Dermis blood vessel endothelial cell (primary cell): ENCODE data around the gene IRAK4. TPM values are rescaled to one million over a fixed set of nuclear protein-coding genes. Genes with fewer than 3 reads are reported as not detected.
"Not testable (repeated sequence)": the region's sequence is repeated elsewhere in the genome, so short reads cannot be mapped to it uniquely, and the experiment has no call there.

ENCODE experiments used
- DNase-seq: peaks from one replicate; pipeline ENCODE4 v3.0.0; 2010
- total RNA-seq: library from RNA; depleted of rRNA; stranded (reverse); fragments of >200 nt; gene quantifications from 2 replicates; pipeline ENCODE4 v1.2.3, GENCODE V29; 2014

IRAK4 gene
- total RNA-seq, result 23.9 and 29.6 TPM in 2 replicates

DNA sequence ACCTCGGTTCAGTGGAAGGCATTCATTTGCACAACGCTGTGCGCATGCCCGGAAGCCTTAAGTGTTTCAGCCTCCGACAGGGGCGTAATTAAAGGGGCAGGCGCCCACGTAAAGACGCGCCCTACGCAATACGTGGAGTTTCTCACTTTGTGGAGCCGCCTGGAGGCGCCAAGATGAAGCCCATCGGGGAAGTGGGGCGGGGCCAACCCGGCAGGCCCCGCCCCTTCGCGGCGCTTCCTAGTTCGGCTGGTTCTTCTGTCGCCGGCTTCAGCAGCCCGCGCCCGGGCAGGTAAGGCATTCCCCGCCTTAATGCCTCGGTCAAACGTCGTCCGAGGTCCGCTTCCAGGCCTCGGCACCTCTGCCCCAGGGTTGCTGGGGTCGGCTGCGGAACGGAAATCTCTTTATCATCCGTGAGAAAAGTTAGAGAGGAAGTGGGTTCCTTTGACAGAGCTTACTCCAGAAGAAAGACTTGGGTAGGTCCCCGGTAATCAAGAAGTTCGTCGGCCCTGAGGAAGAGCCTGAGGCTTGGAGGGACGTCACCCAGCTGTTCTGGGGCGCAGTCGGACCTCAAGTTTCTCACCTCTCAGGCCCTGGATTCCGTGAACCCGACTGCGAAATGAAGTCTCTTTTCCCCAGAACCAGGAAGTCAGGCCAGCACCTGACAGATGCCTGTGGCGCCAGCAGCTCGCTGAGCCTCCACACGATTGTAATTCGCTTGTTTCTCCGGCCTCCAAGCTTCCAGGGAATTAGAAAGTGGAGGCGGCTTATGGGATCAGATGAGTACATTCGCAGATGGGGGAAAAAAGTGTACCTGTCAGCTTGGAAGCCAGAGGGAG is at the start of gene IRAK4, which contains the start of gene PUS7L:
TSS of gene IRAK4 (plus strand) at position 224 of the 836 bp plus-strand sequence. CDS start 9,161 bp downstream, outside the sequence.
TSS of gene PUS7L (minus strand) at position 63 of the 836 bp plus-strand sequence. CDS start 3,545 bp downstream, outside the sequence.
- peak; percentile 98 for DNase-seq

DNA sequence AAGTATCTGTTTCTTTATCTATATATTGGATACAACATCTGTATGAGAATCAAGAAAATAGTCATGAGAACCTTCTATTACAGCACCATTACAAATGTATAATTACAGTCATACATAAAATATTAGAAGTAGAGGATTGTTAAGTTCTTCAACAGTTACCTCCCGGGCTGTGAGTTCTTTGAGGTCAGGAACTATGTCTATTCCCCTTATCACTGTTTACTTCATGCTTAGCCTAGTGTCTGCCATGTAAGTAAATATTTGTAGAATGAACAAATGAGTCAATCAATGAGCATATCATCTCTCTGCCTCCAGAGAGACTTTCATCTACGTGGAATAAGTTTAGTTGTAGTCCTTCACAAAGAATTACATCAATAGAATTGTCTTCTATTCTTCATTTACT is 47.4 kb upstream of the IRAK4 start:
- DNase-seq, result no peak

DNA sequence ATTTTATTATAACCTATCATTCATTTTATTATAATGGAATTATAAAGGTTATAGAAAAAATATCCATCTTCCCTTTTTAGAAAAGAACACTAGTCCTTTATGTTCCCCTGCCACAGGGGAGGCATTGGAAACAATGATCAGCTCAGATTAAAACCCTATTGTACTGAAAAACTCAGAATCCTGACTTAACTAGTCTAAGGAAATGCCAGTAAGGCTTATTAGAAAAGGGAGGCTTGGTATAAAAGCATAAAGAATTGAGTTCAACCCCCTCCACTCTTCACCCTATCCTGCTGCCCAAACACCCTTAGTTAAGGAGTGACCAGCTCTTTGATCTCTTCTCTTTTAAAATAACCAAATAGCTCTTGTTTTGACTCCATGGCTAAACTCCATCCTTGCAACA is 36.1 kb upstream of the IRAK4 start:
- no peak for DNase-seq

DNA sequence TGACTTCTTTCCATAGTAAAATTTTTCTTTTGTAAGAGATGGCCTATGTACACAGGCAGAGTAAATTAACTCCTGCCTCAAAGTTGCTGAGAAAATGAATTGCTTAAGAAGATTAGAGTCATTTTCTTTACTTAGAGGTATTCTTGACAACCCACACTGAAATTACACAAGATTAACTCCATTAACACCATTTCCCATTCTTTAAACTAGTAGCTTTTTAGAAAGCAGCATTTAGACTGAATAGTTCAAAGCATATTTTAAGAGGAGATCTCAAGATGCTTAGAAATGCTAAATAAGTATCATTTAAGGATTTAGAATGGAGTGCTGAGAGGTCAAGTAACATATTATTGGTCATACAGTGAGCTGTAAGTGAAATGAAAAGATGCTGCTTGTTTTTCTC is 35.6 kb upstream of the IRAK4 start:
- DNase-seq, result no peak

DNA sequence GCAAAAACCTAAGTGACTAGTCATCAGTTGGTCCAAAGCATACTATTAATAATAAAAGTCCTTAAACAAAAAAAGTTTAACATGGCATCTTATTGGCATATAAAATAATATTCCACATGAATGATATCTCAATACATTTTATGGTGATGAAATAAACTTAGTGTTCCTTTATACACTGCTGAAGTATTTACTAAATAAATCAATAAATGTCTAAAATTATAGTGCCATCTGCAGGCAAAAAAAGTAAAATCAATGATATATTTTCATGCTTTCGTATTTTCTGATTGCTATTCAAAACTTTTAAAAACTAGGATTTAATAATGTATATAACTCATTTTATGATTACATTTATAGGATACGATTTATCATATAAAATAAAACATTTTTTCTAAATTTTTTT is 30.6 kb upstream of the IRAK4 start:
- DNase-seq, result peak; percentile 15

DNA sequence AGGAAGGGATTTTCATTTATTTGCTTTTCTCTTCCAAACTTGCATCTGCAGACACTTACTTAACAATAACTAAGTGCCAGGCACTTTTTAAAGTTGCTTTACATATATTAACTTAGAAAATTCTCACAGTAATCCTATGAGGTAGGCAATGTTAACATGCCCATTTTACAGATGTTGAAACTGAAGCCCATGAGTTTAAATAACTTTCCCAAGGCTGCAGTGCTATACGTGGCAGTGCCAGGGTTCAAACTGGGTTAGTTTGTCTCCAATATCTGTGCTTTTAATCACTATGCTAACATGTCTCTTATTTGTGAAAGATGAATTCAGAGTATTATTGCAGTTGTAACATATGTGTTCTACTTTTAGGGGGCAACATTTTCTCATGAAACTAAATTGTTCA is 30.1 kb upstream of the IRAK4 start:
- DNase-seq, result no peak

DNA sequence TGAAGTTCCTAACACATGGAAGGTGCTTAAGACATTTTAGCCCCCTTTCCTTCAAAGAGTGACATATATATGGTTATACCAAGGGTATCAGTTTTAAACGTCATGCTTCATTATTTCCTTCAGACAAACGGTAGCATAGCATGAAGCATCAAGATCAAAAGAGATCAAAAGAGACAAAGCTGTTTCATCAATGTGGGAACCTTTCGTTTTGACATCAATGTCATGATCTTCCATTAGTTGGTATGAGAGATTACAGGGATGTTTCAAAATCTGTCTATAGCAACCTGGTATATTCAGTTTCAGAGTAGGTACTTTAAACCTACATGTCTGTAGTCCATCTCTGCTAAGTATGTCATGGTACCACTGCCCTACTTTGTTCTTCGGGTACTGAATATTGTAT is 28.5 kb upstream of the IRAK4 start:
- no peak for DNase-seq

DNA sequence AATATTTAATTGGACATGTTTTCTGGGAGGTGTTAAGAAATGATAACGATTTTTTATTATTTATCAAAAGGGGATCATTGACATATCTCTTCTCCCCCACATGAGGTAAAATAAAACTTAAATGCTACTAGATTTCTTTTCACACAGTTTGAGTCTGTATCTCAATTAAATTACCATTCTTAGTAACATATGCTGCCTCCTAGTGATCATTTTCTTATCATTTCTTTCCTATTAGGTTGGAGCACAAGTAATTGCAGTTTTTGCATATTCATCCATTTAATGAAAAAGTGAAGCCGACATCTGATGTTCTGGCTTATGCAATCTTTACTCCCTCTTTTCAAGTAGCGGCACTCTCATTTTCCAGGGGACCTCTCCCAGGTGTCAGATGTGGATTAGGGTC is 25.1 kb upstream of the IRAK4 start:
- DNase-seq, result no peak

DNA sequence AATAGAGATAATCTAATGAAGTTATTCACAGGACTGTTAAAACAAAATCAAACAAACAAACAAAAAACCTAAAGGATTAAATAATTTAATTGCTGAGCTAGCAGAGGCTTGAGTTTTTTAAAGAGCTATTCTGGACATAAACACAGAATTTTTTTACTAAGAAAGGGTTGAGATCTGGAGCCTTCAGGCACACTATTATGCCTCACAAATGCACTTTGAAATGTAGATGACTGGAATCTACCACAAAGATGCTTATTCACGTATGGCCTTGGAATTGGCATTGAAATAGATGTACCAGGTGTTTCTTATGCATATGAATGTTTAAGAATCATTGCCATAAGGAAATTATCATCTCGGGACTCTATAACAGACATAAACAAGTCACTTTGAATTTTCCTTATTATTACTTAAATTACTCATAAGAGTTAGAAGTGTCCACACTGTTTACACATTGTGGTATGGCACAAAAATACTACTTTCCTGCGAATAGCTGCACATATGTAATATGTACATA is 21.8 kb upstream of the IRAK4 start:
- DNase-seq, result no peak

DNA sequence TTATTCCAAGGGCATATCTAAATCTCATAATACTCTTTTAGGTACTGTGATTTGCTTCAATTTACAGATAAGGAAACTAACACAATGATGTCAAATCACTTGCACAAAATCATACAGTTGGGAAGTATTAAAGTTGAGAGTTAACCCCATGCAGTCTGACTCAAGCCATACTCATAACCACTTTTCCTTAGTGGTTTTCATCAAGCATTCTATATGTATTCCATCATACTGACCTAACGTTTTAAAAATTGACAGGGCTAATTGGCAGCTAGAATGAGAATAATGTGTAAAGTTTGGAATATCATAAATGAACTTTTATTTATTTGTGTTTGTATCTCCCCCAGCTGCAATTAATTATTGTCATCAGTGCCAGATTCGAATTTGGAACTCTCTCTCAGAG is 21.1 kb upstream of the IRAK4 start:
- DNase-seq, result no peak

DNA sequence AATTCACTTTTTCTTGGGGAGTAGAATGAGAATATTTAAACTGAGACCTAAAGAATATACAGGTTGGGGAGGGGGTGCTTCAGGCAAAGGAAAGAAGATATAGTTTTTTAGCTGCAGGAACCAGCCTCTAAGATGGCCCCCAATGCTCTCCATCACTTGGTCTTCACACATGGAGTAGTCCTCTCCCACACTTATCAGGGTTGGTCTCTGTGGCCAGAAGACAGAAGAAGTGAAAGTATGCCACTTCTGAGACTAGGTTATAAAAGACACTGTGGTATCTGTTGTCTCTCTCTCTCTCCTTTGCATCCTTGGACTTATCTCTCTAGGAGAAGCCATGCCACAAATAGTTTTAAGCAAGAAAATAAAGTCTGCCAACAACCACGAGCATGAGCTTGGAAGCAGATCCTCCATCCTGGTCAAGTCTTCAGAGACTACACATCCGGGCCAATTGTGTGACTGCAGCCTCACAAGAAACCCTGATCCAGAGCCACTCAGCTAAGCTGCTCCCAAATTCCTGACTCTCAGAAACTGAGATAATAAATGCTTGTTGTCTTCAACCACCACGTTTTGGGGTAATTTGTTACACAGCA is 18.1 kb upstream of the IRAK4 start:
- DNase-seq, result no peak

DNA sequence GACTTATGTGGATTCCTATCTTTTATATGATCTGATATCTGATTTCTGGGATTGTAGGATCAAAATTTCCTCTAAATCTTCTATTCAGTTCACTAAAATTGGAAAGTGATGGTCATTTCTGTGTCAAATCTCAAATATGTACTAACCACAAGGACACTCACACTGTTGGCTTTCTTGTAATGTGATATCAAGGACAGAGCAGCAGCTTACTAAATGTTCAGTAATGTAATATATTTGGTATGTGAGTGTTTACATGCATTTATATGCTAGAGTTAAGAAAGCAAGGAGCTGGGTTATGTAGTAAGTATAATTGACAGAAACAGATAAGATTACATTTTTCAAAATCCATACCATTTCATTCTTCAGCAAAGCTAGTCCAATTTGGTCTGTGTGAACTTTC is 16.6 kb upstream of the IRAK4 start:
- no peak for DNase-seq

DNA sequence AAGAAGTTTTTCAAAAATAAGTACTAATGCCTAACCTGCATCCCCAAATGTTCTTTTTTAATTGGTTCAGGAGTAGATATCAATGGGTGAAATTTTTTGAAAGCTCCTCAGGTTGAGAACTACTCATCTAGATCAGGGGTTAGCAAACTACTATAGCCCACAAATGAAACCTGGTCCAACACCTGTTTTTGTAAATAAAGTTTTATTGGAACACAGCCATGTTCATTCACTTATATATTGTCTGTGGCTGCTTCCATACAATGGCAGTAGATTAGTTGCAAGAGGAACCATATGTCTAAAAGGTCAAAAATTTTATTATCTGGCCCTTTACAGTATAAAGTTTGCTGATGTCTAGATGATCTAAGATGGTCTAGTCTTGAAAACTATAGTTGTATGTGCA is 13.9 kb upstream of the IRAK4 start:
- DNase-seq, result no peak

DNA sequence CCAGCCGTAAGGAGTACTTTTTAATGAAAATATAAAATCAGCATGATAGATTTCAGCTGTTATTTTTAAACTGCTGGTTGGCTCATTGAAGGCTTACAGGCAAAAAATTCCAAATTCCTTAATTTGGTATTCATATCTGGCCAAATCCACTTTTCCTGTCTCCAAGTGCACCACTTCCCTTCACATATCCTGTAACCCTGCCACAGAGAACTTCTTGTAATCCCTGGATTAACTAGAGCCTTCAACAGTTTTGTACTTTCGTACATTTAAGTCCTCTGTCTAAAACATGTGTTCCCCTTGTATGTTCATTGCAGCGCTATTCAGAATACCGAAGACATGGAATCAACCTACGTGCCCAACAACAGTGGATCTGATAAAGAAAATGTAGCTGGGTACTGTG is 9.7 kb upstream of the IRAK4 start:
- DNase-seq, result no peak

DNA sequence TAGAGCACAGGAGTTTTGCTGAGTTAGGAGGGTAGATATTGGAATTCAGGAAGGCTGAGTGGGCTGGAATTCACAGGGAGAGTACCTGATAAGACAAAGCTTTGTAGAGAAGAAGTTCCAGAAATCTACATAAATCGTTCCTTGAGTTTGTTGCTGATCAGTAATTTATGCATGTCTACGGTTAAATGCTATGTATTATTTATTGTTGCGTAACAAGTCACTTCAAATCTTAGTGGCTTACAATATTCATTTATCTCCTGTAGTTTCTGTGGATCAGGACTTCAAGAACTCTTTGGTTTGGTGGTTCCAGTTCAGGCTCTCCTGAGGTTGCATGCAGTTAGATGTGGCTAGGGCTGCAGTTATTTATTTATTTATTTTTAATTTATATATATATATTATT is 7.9 kb upstream of the IRAK4 start:
- DNase-seq, result no peak

DNA sequence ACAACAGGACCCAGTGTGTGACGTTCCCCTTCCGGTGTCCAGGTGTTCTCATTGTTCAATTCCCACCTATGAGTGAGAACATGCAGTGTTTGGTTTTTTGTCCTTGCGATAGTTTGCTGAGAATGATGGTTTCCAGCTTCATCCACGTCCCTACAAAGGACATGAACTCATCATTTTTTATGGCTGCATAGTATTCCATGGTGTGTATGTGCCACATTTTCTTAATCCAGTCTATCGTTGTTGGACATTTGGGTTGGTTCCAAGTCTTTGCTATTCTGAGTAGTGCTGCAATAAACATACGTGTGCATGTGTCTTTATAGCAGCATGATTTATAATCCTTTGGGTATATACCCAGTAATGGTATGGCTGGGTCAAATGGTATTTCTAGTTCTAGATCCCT is 7.4 kb upstream of the IRAK4 start:
- not testable (repeated sequence) for DNase-seq

DNA sequence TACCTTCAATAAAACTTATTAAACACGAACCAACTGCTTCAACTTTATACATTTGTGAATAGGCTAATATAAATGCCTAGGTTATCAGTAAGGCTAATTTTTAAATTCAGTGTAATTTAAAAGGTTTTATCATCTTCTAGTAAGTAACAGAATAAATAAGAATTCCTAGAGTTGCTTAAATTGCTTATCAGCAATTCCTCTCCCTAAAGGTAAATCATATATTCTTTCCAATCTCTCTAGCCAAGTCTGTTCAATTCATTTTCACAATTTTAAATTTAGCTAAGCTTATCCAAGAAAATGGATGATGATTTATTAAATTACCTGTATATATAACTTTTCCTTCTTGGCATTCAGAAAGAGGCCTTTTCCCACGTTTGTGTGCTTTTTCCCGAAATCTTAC is 4.7 kb upstream of the IRAK4 start:
- no peak for DNase-seq

DNA sequence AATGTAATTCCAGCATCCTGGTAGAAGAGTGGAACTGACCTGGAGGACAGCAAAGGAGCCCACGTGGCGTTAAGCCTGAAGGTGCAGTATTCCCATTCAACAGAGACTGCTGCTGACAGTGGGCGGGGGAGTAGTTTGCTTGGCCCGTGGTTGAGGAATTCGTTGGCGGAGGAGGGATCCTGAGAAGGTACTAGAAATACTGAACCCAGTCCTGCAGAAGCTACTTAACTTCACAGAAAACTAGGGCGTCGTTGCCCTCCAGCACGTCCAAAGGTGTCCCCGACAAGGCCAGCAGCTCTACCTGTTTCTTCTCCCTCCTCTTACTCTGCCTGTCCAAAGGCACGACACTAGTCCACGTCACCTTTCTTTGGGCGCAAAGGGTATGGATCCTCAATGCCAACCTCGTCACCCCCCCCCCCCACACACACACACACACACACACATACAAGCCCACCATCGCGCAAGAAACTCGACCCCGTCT is 464 bp upstream of the IRAK4 start:
- DNase-seq, result peak; percentile 57

DNA sequence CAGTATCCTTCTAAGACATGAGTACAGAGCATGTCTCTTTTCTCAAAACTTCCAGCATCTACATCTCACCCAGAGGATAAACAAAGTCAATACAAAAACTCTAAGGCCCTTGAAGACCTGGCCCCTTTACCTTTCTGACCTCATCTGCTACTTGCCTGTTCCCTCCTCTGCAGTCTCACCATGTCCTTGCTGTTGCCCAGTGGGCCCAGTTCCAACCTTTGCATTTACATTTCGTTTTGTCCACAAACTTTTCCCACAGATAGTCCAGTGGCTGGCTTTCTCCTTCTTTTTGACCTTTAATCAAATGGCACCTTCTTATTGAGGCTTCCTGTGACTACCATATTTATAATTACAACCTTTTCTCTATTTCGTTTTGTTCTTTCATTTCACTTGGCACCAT is 1.6 kb downstream of the IRAK4 start:
- no peak for DNase-seq

DNA sequence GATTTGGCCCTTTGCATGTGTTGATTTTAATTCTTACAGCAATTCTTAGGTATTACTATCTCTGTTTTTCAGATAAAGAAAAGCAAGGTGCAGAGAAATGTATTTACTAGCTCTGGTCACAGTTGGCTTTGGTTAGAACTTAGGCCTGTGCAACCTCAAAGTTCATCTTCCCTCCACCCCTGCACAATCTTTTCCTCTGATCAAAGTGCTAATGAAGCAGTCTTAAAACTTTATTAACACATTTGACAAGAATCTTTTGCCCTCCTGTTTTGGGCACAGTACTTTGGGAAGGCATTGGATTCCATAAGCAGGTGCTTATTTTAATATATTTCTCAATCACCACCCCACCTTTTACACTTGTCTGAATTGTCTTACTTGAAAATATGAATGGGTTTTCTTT is 2.7 kb downstream of the IRAK4 start:
- no peak for DNase-seq

DNA sequence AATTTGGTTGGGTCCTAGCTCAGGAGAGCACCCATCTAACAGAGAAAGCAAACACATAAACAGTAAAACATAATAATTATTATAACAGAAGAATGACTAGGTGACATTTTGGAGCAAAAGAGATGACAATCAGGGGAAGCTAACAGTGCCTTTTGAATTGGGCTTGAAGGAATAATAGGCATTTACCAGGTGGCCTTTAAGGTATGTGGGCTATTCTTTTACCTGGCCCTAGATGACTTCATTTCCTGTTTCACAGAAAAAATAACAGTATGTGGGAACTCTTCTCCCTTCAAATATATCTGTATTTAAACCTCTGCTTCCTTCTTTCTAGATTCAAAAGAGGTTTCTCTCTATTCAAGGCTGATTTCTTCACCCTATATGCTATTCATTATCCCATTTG is 3.8 kb downstream of the IRAK4 start:
- no peak for DNase-seq

DNA sequence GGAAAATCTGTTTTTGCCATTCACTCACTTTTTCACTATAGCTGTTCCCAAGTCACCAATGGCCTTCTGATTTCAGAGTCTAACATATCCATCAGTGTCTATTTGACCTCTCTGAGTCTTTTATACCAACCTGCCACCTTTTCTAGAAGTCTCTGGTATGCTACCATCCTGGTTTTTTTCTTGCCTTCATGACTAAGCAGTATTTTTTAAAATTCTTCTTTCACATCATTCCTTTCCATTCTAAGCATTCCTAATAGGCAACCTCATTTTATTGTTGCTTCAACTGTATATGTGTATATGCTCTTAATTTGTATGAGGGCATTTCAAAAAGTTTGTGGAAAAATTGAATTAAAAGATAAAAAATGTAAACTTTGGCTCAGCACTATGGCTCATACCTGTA is 5.0 kb downstream of the IRAK4 start:
- no peak for DNase-seq

DNA sequence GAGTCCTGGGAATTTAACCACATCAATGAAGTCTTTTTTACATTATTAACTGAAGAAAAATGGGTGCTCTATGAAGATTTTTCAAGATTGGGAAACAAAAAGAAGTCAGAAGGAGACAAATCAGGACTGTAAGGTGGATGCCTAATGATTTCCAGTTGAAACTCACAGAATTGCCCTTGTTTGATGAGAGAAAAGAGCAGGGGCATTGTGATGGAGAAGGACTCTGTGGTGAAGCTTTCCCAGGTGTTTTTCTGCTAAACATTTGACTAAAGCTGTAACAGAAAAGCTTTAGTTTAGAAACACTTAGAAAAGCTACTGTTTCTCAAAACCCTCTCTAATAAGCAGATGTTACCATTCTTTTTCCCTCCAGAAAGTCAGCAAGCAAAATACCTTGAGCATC is 5.8 kb downstream of the IRAK4 start:
- no peak for DNase-seq

DNA sequence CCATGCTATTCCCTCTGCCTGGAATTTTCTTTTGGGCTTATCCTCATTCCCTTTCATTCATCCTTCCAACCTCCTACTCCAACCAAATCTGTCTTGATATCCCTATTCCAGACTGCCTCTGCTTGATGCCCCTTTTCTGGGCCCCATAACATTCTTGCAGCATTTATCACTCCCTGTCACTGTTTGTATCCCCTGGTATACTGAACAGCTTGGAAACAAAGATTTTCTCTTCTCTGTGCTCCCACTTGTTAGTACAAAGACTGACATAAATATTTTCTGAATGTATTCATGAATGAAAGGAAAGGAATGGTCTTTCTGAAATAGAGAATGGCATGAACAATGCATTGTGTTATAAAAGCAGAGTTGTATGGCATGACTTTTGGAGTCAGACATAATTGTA is 7.5 kb downstream of the IRAK4 start:
- no peak for DNase-seq
